Progenitor cell of endocrine pancreas (in vitro differentiated cells): Measurements from ENCODE around the gene CCDC112. TPM values are rescaled to one million over a fixed set of nuclear protein-coding genes. Genes with fewer than 3 reads are reported as not detected.

ENCODE experiments used
- DNase-seq: peaks from one replicate; pipeline ENCODE4 v3.0.0; 2021; ENCODE audit warnings: low spot score; ENCODE audit not compliant: unreplicated experiment
- H3K27ac Mint-ChIP-seq: 2 replicates; pipeline ENCODE4 v1.8.0; 2021; ENCODE audit warnings: mild to moderate bottlenecking, moderate library complexity, mixed read lengths
- H3K27me3 Mint-ChIP-seq: 2 replicates; pipeline ENCODE4 v1.8.0; 2021; ENCODE audit warnings: mixed read lengths
- H3K36me3 Mint-ChIP-seq: 2 replicates; pipeline ENCODE4 v1.8.0; 2022; ENCODE audit warnings: mixed read lengths; ENCODE audit not compliant: insufficient read depth
- H3K4me1 Mint-ChIP-seq: 2 replicates; pipeline ENCODE4 v1.8.0; 2021; ENCODE audit warnings: low read depth, mixed read lengths
- H3K4me3 Mint-ChIP-seq: 2 replicates; pipeline ENCODE4 v1.8.0; 2021; ENCODE audit warnings: low read depth, mild to moderate bottlenecking, moderate library complexity, mixed read lengths
- H3K9me3 Mint-ChIP-seq: 2 replicates; pipeline ENCODE4 v1.8.0; 2021; ENCODE audit warnings: low read depth, mixed read lengths
- CTCF ChIP-seq: fragments of 200-600 bp; sonication (generic); IDR thresholded peaks from one replicate; pipeline ENCODE4 v1.5.0; 2021; ENCODE audit warnings: antibody characterized with exemption, mild to moderate bottlenecking; ENCODE audit not compliant: unreplicated experiment
- total RNA-seq: library from RNA; stranded (reverse); gene quantifications from 2 replicates; pipeline ENCODE4 v1.2.1, GENCODE V29; 2021

Gene CCDC112
- total RNA-seq, 1 donor from 2014 or later = 10.8 TPM

DNA sequence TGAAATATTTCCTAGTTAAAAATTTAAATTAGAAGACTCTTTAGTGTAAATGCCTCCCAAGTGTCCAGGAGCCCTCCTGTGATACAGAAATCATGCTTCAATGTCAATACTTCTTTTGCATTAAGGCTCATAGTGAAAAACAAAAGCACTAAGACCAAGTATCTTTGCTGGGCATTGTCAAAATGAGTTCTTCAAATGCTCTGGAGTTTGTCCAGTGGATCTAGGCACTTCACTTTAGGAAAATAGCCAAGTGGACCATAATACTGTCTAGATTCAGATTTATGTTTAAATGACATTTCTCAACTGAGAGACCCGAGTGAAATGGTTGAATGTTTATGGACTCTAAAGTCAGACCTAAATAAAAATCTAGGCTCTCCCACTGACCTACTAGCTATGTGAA lies 21.3 kb upstream of the CCDC112 start:
- Mint-ChIP-seq H3K27me3 (peaks cover 9% of the 10 kb centered on the region), H3K4me3 (no peak overlapping the region), H3K9me3 (no peaks in the 10 kb centered on the region), H3K36me3 (no peaks in the 10 kb centered on the region), H3K27ac (no peak overlapping the region), H3K4me1 (no peaks in the 10 kb centered on the region)
- DNase-seq = no peak
- TF ChIP-seq CTCF = no peak

- no peak overlapping the region for H3K4me3 Mint-ChIP-seq
- no peaks in the 10 kb centered on the region for H3K36me3 Mint-ChIP-seq
- H3K27ac Mint-ChIP-seq = no peak overlapping the region
- no peak for DNase-seq
- no peaks in the 10 kb centered on the region for H3K9me3 Mint-ChIP-seq
- TF ChIP-seq CTCF = no peak
- H3K4me1 Mint-ChIP-seq = no peaks in the 10 kb centered on the region
- peaks cover 13% of the 10 kb centered on the region for H3K27me3 Mint-ChIP-seq
Measured at GRCh38 chr5:115317320-115317719, 20.9 kb upstream of the CCDC112 start.

DNA sequence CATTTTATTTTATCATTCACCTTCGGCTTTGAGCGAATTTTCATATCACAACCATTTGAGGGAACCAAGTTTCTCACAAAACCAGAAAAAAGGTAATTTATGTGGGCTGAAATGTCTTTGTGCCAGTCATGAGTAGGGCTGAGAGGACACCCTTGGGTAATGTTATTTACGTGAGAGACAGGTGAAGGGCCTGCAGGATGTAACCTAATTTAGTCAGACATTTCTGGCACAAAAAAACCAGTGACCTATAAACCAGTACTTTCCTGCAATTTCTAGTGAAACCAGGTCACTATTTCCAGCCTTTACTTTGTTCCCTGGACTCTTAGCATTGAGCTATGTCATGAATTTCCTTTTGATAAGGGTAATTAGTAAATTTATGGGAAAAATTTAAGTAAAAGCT lies 17.2 kb upstream of the CCDC112 start:
- DNase-seq = no peak
- no peak overlapping the region for H3K27ac Mint-ChIP-seq
- H3K27me3 Mint-ChIP-seq = peaks cover 10% of the 10 kb centered on the region
- no peaks in the 10 kb centered on the region for H3K4me1 Mint-ChIP-seq
- H3K4me3 Mint-ChIP-seq = no peak overlapping the region
- TF ChIP-seq CTCF = no peak
- no peaks in the 10 kb centered on the region for H3K9me3 Mint-ChIP-seq
- no peaks in the 10 kb centered on the region for H3K36me3 Mint-ChIP-seq

- TF ChIP-seq CTCF = no peak
- Mint-ChIP-seq H3K4me1 (no peaks in the 10 kb centered on the region), H3K36me3 (no peaks in the 10 kb centered on the region), H3K27me3 (peaks cover 9% of the 10 kb centered on the region), H3K4me3 (no peak overlapping the region), H3K9me3 (no peaks in the 10 kb centered on the region), H3K27ac (no peak overlapping the region)
- no peak for DNase-seq
Measured at GRCh38 chr5:115313052-115313451, 16.6 kb upstream of the CCDC112 start.

- H3K36me3 Mint-ChIP-seq = no peaks in the 10 kb centered on the region
- no peak overlapping the region for H3K4me3 Mint-ChIP-seq
- no peaks in the 10 kb centered on the region for H3K4me1 Mint-ChIP-seq
- H3K27ac Mint-ChIP-seq = no peak overlapping the region
- TF ChIP-seq CTCF = peak; percentile 78
- no peak for DNase-seq
- H3K9me3 Mint-ChIP-seq = no peaks in the 10 kb centered on the region
- H3K27me3 Mint-ChIP-seq = peaks cover 8% of the 10 kb centered on the region
Measured at GRCh38 chr5:115309751-115310370, 13.4 kb upstream of the CCDC112 start.
